ENCODE measurements around the gene CD274.

The CD274 gene

GRCh38 chr9:5502553-5502952, 52.2 kb downstream of the CD274 start:
- DNase-seq (ENCODE audit: low spot score), result no peak
- no peak overlapping the region for H3K27ac ChIP-seq
- TF ChIP-seq CTCF (conservative IDR thresholded peaks at IDR 0.05; ENCODE audit: low read depth), result no peak
- ChIA-PET POLR2A (ENCODE audit: low non-redundant PET) (no interaction called here), CTCF (no interaction called here)

- ChIA-PET CTCF (no interaction called here), POLR2A (ENCODE audit: low non-redundant PET) (no interaction called here)
- TF ChIP-seq CTCF (conservative IDR thresholded peaks at IDR 0.05; ENCODE audit: low read depth), result no peak
- no peak overlapping the region for H3K27ac ChIP-seq
- DNase-seq (ENCODE audit: low spot score), result peak; percentile 15
These were observed 59.2 kb downstream of the CD274 start for GRCh38 chr9:5509573-5509972.

- TF ChIP-seq CTCF (conservative IDR thresholded peaks at IDR 0.05; ENCODE audit: low read depth), result no peak
- ChIA-PET CTCF (no interaction called here), POLR2A (ENCODE audit: low non-redundant PET) (no interaction called here)
- no peak for DNase-seq (ENCODE audit: low spot score)
- H3K27ac ChIP-seq, result no peak within 1 kb of the TSS
These were observed 60.1 kb downstream of the CD274 start, which contains the start of gene PDCD1LG2 for GRCh38 chr9:5510360-5510931. Gene PDCD1LG2 (plus strand): TSS chr9:5510531. CDS start chr9:5522547, 12,016 bp downstream.

- no peak for TF ChIP-seq CTCF (conservative IDR thresholded peaks at IDR 0.05; ENCODE audit: low read depth)
- DNase-seq (ENCODE audit: low spot score), result no peak
- H3K27ac ChIP-seq, result no peak overlapping the region
- CTCF ChIA-PET, result no interaction called here
- POLR2A ChIA-PET (ENCODE audit: low non-redundant PET), result no interaction called here
These were observed 60.6 kb downstream of the CD274 start for GRCh38 chr9:5510989-5511388.

GRCh38 chr9:5511476-5511875, 61.1 kb downstream of the CD274 start:
- POLR2A ChIA-PET (ENCODE audit: low non-redundant PET), result no interaction called here
- no peak for DNase-seq (ENCODE audit: low spot score)
- no peak overlapping the region for H3K27ac ChIP-seq
- TF ChIP-seq CTCF (conservative IDR thresholded peaks at IDR 0.05; ENCODE audit: low read depth), result no peak
- CTCF ChIA-PET, result no interaction called here

- H3K27ac ChIP-seq, result no peak overlapping the region
- no peak for DNase-seq (ENCODE audit: low spot score)
- no peak for TF ChIP-seq CTCF (conservative IDR thresholded peaks at IDR 0.05; ENCODE audit: low read depth)
- ChIA-PET POLR2A (ENCODE audit: low non-redundant PET) (no interaction called here), CTCF (no interaction called here)
These were observed 61.7 kb downstream of the CD274 start for GRCh38 chr9:5511935-5512580.

Data from RWPE1 (cell line).